ENCODE results near the gene RSPH4A.
"Not testable (repeated sequence)": the region's sequence is repeated elsewhere in the genome, so short reads cannot be mapped to it uniquely, and the experiment has no call there.

Gene RSPH4A

DNA sequence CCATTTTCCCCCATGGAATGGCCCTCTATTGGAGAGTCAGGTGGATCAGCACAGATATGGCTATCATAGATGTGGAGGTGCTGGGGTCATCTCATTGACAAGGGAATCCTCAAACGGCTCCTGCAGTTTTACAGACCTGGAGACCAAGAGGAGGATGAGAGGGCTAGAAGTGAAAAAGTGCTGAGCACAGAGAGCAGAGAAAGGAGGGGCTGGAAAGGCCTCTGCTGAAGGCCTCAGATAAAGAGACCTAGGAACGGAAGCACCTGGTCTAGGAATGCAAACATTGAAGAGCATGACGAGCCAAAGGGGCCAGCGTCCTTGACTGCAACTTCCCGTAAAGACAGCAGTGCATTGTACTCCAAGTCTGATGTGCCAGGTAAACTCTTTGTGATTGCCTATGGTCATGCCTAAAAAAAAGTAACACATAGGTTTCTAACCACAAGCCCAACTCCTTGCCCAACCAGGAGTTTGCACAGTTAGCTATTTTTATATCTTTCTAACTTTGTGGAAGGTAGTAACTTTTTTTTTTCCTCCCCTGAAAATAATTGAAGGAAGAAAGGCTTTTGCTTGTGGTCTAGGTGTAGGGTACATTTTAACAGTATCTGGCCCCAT, 15.2 kb downstream of the RSPH4A start:
- no peak for DNase-seq

DNA sequence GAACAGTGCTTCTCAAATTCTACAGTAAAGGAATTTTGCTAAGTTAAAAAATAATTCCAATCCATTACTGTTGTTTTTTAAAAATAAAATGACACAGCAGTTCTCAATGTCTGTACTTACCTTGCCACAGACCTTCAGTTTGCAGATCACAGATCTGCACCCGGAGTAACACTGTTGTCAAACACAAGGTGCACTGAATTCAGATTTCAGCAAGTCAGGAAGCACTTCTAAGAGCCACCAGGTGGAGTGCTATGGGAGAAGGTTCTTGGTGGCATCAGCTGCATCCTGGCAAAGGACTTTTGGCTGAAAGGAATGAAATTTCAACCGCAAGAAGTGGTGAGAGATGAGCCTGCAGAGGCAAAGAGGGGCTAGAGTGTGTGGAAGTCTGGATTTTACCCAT, 17.4 kb downstream of the RSPH4A start:
- no peak for DNase-seq

DNA sequence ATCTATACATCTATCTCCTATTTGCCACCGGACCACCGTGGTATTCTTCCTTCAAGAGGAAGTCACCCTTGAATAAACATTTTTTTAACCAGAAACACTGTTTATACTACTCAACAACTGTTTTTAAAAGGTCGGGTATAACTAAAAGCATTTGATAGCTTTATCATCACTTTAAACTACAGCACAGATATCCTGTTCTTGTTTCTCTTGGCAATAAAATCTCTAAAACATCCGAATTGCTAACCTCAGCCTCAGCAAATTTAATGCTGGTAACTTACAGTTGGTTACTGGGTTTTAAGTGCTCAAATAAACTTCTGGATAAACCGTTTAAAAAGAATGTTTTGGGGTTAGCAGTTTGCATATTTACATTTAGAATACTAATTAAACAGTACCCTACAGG, 31.9 kb downstream of the RSPH4A start:
- no peak for DNase-seq

DNA sequence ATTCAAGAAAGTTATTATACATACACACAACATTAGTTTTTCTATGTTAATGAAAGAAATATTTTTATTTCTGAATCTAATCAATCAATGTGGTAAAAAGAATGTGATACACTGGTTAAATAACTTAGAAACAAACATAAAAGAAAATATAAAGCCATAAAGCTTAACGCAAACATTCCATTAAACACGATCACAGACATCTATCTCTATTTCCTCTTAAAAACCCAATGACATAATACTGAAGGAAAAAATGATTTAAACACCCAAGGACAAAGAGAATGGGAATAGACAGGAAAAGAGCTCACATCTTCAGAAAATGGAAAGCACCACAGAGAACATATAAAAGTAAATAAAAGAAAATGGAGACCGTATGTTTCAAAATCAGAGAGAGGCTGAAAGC, 32.9 kb downstream of the RSPH4A start:
- no peak for DNase-seq

DNA sequence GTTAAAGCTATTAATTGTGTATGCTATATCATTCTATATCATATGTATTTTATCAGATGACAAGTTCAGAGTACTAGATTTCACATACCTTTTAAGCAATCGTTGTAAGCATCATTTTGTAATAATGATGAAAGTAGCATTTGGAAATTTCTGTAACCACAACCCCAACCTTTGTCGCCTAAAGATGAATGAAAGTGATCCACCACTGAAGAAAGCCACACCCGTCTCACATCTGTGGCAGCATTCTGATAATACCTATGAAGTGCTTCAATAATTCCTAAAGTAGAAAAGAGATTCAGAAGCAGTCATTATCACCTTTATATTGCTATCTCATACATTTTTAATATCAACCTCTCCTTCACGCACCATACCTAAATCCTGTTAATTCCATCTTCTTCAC, 35.6 kb downstream of the RSPH4A start:
- DNase-seq: peak; percentile 19

DNA sequence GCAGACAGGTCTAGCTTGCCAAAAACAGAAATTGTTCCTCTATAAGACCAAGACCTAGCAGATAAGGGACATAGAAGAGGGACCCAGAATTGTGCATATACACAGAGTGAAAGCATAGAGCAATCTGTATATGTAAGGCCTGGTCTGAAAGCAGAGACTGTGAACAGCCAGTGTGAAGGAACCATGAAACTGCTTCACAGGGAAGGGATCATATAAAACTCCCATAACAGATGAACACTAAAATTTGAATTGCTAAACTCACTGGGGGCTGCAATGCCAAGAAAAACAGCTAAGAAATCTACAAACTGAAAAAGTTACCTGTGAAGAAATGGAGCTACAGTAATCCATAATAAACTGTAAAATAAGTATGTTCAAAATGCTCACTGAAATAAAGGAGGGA, 45.3 kb downstream of the RSPH4A start:
- no peak for DNase-seq

DNA sequence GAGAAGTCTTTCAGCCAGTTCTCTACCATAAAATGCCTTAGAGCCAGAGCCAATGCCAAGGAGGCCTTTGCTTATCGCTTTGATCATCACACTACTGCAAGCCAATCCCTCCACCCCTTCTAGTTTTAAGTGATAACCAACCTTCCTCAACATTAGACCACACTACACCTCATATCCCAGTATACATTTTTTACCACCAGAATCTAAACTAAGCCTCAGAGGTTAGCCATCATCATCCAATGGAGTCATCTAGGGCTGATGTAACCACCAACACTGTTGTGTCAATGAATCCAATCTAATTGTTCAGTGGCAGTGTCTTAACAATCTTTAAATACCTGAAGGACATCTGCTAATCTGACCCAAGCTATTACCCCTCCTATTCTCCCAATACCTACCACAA, 45.9 kb downstream of the RSPH4A start:
- DNase-seq: no peak

DNA sequence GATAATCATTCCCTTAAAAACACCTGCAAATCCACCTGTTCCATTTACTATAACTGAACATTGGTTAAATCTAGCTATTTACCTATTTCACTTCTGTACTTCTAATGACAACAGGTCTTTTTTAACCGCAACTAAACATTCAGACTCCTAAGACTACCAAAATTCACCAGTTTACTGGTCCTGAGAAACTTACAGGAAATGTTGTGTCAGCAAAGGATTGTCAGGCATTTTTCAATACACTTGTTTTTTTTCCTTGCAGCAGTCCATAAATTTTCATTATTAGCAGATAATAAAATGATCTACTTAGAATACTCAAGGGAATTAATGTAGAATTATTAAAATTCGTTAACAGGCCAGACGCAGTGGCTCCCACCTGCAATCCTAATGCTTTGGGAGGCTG, 47.0 kb downstream of the RSPH4A start:
- no peak for DNase-seq

DNA sequence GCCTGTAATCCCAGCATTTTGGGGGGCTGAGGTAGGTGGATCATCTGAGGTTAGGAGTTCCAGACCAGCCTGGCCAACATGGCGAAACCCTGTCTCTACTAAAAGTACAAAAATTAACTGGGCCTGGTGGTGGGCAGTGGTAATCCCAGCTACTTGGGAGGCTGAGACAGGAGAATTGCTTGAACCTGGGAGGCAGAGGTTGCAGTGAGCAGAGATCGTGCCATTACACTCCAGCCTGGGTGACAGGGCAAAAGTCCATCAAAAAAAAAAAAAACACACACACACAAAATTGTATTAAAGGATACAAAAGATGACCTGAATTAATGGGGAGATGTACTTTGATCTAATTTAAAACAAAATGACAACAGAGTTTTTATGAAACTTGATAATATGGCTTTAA, 47.9 kb downstream of the RSPH4A start:
- DNase-seq: not testable (repeated sequence)

DNA sequence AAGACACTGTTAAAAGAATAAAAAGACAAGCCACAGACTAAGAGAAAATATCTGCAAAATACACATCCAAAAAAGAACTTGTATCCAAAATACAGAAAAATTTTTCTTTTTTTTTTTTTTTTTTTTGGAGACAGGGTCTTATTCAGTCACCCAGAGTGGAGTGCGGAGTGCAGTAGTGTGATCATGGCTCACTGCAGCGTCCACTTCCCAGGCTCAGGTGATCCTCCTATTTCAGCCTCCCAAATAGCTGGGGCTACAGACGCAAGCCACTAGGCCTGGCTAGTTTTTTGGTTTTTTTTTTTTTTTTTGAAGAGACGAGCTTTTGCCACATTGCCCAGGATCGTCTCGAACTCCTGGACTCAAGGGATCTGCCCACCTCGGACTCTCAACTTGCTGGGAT, 49.2 kb downstream of the RSPH4A start:
- DNase-seq: no peak

DNA sequence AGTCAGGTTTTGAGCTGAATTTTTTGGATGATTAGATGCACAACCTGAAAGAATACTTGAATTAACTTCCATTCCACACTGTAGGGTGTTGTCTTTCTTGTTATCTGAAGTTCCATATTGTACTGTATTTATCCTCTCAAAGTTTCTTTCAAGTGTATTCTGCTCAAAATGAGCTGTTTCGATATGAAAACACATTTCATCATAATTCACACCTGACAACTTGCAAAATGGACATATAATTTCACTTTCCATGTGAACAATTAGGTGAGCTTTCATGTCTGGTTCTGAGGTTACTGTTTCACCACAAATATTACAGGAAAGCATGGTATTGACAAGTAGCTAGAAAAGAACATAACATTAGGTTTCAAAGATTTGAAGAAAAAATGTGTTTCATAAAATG, 50.6 kb downstream of the RSPH4A start:
- no peak for DNase-seq

DNA sequence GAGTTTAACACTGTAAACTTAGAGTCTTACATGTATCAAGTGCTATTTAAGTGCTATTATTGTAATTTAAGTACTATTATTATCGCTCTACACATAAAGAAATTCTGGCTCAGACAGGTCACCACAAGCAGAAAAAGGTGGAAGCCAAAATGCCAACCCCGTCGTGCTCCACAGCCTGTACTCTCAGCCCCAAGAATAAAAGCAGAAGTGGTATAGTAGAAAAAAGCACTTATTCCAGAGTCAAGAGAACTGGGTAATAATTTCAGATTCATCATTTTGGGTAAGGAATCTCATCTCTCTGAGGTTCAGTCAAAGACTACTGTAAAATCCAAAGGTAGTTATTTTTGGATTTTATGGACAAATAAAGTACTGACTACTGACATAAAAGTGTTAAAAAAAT, 51.3 kb downstream of the RSPH4A start:
- peak; percentile 58 for DNase-seq

DNA sequence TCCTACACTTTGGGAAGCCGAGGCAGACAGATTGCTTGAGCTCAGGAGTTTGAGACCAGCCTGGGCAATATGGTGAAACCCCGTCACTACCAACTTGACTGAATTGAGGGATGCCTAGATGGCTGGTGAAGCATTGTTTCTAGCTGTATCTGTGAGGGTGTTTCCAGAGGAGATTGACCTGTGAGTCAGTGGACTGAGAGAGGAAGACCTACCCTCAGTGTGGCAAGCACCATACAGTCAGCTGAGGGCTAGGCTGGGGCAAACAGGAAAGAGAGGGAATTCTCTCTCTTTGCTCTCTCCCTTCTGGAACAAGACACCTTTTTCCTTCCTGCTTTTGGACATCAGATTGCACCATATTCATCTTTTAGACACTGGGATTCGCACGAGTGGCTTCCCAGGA, 56.0 kb downstream of the RSPH4A start:
- no peak for DNase-seq

DNA sequence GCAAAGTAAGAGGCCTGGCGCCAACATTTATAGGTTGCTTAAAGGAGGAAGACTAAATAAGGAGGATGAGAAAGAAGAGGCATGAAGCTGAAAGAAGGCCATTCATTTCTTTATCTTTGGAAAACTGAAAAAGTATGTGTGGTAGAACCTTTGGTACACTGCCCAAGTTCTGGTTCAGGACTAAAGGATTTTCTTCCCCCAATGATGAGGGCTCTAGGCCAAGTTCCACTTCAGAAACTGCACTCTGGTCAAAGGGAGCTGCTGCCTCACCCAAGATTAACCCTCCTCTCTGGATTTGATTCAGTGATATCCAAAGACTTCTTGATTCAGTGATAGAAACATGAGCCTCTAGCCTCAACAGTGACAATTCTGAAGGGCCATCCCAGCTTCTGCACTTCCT, 59.7 kb downstream of the RSPH4A start:
- no peak for DNase-seq

DNA sequence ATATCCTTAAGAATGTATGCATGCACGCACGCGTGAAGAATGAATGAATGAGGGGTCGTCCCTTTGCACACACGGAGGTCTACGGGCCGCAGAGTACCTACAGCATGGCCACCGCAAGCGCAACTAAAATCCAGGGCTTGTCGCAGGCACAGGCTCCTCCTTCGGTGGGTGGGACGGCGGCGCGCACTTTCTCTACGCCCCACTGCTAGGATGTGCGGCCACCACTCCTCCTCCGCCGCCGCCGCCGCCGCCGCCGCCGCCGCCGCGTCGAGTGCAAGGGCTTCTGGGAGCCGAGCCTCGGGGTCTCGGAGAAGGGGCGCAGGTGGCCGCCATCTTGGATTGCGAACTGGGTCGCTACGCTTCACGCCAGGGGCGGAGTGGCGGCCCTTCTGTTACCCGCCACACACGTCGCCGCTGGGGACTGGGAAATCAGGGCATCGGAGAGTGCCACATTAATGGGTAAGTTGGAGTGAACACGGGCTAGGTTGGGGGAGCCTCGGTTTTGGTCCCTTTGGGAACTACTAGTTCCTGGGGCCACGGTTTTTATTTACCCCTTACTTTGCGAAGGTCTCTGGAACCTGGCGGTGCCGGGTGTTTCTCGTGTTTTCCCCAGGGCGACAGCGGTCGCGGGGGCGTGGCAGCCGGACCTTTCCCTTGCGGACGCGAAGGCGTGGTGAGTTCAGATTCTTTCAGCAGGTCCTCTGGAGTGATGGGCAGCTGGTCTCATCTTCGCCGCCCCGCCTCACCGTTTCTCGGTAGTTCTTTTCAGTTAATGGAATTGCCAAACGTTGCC, 64.8 kb downstream of the RSPH4A start, which contains the start of gene KPNA5:
KPNA5 (plus strand) TSS at position 332 of the 793 bp plus-strand sequence; CDS start at position 456, 124 bp downstream.
- DNase-seq: peak; percentile 89

DNA sequence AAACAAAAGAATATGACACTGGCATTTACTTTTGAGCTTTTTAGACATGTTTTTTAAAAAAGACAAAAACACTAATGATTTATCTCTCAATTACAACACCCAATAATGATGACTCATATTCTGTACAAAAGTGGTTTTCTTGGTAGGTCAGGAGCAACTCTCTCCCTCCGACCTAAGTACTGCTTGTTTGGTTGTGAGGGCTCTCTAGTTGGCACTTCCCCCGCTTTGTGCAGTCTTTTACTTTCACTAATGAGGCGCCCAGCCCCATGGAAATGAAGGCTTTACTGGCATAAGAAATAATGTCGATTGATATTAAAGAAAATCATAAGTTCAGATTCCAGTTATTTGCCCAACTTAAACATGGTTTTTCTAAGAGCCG, 66.0 kb downstream of the RSPH4A start:
- DNase-seq: peak; percentile 67

Measured in inflammatory macrophage treated with lipopolysaccharide for 4 hours (primary cell).